Measurements from ENCODE around the gene PAX3.

PAX3 gene

DNA sequence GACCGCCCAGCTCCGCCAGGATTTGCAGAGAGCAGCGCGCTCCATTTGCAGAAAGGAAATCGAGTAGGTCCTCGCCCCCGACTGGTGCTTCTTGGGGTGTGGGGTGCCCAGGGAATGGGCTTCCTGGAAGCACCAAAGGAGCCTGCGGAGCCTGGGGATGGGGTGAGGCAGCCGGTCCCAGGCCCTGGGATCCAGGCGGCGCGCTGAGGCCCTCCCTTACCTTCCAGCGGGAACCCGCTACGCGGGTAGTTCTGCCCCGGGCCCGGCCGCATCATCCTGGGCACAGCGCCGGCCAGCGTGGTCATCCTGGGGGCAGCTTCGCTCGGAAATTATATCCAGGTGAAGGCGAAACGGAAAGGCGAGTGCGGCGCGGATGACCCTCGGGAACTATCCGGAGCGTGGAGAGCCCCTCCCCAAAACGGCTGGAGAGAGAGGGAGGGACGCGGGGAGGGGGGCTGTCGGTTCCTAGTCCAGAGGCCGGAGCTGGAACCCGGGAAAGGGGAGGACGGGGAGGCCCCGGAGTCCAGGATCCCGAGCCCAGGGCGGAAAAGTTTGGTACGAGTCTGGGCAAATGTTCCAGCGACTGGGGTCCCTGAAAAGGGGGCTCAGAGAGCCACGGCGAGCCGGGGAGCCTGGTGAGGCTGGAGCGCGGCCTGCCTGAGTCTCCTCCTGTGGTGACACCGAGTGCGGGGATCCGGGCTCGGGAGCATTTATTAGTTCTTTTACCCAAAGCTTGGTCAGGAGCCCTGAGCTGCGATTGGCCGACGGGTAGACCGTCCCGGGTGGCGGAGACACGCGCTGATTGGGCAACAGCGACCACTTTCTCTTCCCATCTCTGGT is at the start of gene PAX3:
PAX3 (minus strand) TSS at position 688 of the 840 bp plus-strand sequence; CDS start at position 305, 383 bp downstream.
- DNase-seq (ENCODE audit: extremely low spot score), result peak; percentile 86
- CTCF ChIA-PET, result no interaction called here
- TF ChIP-seq LEF1 (IDR thresholded peaks at IDR 0.05; ENCODE audit: borderline replicate concordance) (no peak), CTBP1 (IDR thresholded peaks at IDR 0.05; ENCODE audit: borderline replicate concordance) (no peak), FOXK2 (IDR thresholded peaks at IDR 0.05) (no peak), TARDBP (IDR thresholded peaks at IDR 0.05) (no peak), NFRKB (IDR thresholded peaks at IDR 0.05) (no peak), SP1 (IDR thresholded peaks at IDR 0.05) (no peak), ELF4 (IDR thresholded peaks at IDR 0.05) (no peak), BHLHE40 (IDR thresholded peaks at IDR 0.05; ENCODE audit: borderline replicate concordance) (no peak), L3MBTL2 (conservative IDR thresholded peaks at IDR 0.05) (no peak), HDGF (IDR thresholded peaks at IDR 0.05; ENCODE audit: borderline replicate concordance) (no peak), FOXM1 (IDR thresholded peaks at IDR 0.05; ENCODE audit: borderline replicate concordance) (no peak), FOXA1 (IDR thresholded peaks at IDR 0.05) (no peak), ZNF384 (IDR thresholded peaks at IDR 0.05) (no peak)
- TF ChIP-seq, protein P1, sequence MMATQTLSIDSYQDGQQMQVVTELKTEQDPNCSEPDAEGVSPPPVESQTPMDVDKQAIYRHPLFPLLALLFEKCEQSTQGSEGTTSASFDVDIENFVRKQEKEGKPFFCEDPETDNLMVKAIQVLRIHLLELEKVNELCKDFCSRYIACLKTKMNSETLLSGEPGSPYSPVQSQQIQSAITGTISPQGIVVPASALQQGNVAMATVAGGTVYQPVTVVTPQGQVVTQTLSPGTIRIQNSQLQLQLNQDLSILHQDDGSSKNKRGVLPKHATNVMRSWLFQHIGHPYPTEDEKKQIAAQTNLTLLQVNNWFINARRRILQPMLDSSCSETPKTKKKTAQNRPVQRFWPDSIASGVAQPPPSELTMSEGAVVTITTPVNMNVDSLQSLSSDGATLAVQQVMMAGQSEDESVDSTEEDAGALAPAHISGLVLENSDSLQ (IDR thresholded peaks at IDR 0.05), result no peak
- POLR2A ChIA-PET, result interaction anchor here (0.6 to 3.1 kb wide), 17 partner anchors 8 to 268 kb away, joined by 3 to 15 read pairs (median 3); a partner anchor contains a TSS

DNA sequence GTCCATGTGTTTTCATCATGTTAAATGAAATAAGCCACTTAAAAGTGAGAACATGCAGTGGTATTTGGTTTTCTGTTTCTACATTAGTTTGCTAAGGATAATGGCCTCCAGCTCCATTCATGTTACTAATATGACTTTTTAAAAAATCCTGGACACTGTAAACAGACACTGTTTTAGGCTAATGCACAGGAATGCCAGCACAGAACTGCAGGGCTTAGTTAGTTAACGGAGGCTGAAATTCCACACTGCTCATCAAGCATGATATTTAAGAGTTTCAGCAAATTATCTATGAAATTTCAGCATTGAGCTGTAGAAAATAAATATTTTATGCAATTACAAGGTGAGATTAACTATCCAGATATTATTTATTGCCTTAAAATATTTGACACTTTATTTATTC is 42.5 kb upstream of the PAX3 start:
- TF ChIP-seq, protein P1 (IDR thresholded peaks at IDR 0.05), result no peak
- no peak for TF ChIP-seq CTBP1 (IDR thresholded peaks at IDR 0.05; ENCODE audit: borderline replicate concordance)
- ChIA-PET CTCF (no interaction called here), POLR2A (no interaction called here)
- DNase-seq (ENCODE audit: extremely low spot score), result no peak

GRCh38 chr2:222338374-222338773 is 39.6 kb upstream of the PAX3 start:
- DNase-seq (ENCODE audit: extremely low spot score), result no peak
- POLR2A ChIA-PET, result no interaction called here
- no peak for TF ChIP-seq SP1 (IDR thresholded peaks at IDR 0.05)
- no peak for TF ChIP-seq CTBP1 (IDR thresholded peaks at IDR 0.05; ENCODE audit: borderline replicate concordance)
- TF ChIP-seq HDGF (IDR thresholded peaks at IDR 0.05; ENCODE audit: borderline replicate concordance), result no peak
- TF ChIP-seq BHLHE40 (IDR thresholded peaks at IDR 0.05; ENCODE audit: borderline replicate concordance), result no peak
- TF ChIP-seq, protein P1 (IDR thresholded peaks at IDR 0.05), result no peak
- CTCF ChIA-PET, result no interaction called here

- no peak for DNase-seq (ENCODE audit: extremely low spot score)
- no peak for TF ChIP-seq HDGF (IDR thresholded peaks at IDR 0.05; ENCODE audit: borderline replicate concordance)
- no peak for TF ChIP-seq FOXK2 (IDR thresholded peaks at IDR 0.05)
- no peak for TF ChIP-seq BHLHE40 (IDR thresholded peaks at IDR 0.05; ENCODE audit: borderline replicate concordance)
- no peak for TF ChIP-seq SP1 (IDR thresholded peaks at IDR 0.05)
- no peak for TF ChIP-seq ELF4 (IDR thresholded peaks at IDR 0.05)
- TF ChIP-seq ZNF384 (IDR thresholded peaks at IDR 0.05), result no peak
- no peak for TF ChIP-seq LEF1 (IDR thresholded peaks at IDR 0.05; ENCODE audit: borderline replicate concordance)
- no peak for TF ChIP-seq ARNT (IDR thresholded peaks at IDR 0.05)
- TF ChIP-seq L3MBTL2 (conservative IDR thresholded peaks at IDR 0.05), result no peak
- TF ChIP-seq FOXA1 (IDR thresholded peaks at IDR 0.05), result no peak
- POLR2A ChIA-PET, result interaction anchor here (0.6 kb wide), 1 partner anchor 38 kb away, joined by 3 read pairs; the partner anchor contains the start of gene PAX3
- CTCF ChIA-PET, result no interaction called here
Measured at GRCh38 chr2:222336931-222337330, 38.1 kb upstream of the PAX3 start.

- DNase-seq (ENCODE audit: extremely low spot score), result no peak
- CTCF ChIA-PET, result no interaction called here
- TF ChIP-seq ZNF384 (IDR thresholded peaks at IDR 0.05), result no peak
- TF ChIP-seq LEF1 (IDR thresholded peaks at IDR 0.05; ENCODE audit: borderline replicate concordance), result no peak
- TF ChIP-seq ELF4 (IDR thresholded peaks at IDR 0.05), result no peak
- no peak for TF ChIP-seq FOXK2 (IDR thresholded peaks at IDR 0.05)
- no peak for TF ChIP-seq NFRKB (IDR thresholded peaks at IDR 0.05)
- TF ChIP-seq TARDBP (IDR thresholded peaks at IDR 0.05), result no peak
- TF ChIP-seq ARNT (IDR thresholded peaks at IDR 0.05), result no peak
- POLR2A ChIA-PET, result no interaction called here
Measured at GRCh38 chr2:222336442-222336841, 37.6 kb upstream of the PAX3 start.

DNA sequence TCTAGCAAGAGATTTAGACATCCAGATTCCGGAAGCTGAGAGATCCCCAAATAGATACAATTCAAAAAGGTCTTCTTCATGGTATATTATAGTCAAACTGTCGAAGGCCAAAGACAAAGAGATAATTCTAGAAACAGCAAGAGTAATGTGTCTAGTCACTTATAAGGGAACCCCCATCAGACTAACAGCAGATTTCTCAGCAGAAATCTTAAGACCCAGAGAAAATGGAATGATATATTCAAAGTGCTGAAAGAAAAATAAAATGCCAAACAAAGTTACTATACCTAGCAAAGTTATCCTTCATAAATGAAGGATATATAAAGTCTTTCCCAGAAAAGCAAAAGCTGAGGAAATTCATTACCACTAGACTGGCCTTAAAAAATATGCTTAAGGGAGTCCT is 36.1 kb upstream of the PAX3 start:
- ChIA-PET POLR2A (no interaction called here), CTCF (interaction anchor here (0.6 kb wide), 1 partner anchor 12 kb away, joined by 3 read pairs; no protein-coding TSS in a partner anchor)
- no peak for DNase-seq (ENCODE audit: extremely low spot score)
- TF ChIP-seq ARNT (IDR thresholded peaks at IDR 0.05) (no peak), BHLHE40 (IDR thresholded peaks at IDR 0.05; ENCODE audit: borderline replicate concordance) (no peak), FOXM1 (IDR thresholded peaks at IDR 0.05; ENCODE audit: borderline replicate concordance) (no peak), FOXK2 (IDR thresholded peaks at IDR 0.05) (no peak), ZNF384 (IDR thresholded peaks at IDR 0.05) (no peak), SUZ12 (IDR thresholded peaks at IDR 0.05) (no peak), LEF1 (IDR thresholded peaks at IDR 0.05; ENCODE audit: borderline replicate concordance) (no peak), FOXA1 (IDR thresholded peaks at IDR 0.05) (no peak), TARDBP (IDR thresholded peaks at IDR 0.05) (no peak), ELF4 (IDR thresholded peaks at IDR 0.05) (no peak), CTBP1 (IDR thresholded peaks at IDR 0.05; ENCODE audit: borderline replicate concordance) (no peak), HDGF (IDR thresholded peaks at IDR 0.05; ENCODE audit: borderline replicate concordance) (no peak)
- TF ChIP-seq, protein P1 (IDR thresholded peaks at IDR 0.05), result no peak
